Progenitor cell of endocrine pancreas (in vitro differentiated cells): ENCODE results near the gene C14orf119. TPM values are rescaled to one million over a fixed set of nuclear protein-coding genes. Genes with fewer than 3 reads are reported as not detected.

Source experiments
- DNase-seq: peaks from one replicate; pipeline ENCODE4 v3.0.0; 2021; ENCODE audit warnings: low spot score; ENCODE audit not compliant: unreplicated experiment
- H3K27ac Mint-ChIP-seq: 2 replicates; pipeline ENCODE4 v1.8.0; 2021; ENCODE audit warnings: mild to moderate bottlenecking, moderate library complexity, mixed read lengths
- H3K27me3 Mint-ChIP-seq: 2 replicates; pipeline ENCODE4 v1.8.0; 2021; ENCODE audit warnings: mixed read lengths
- H3K36me3 Mint-ChIP-seq: 2 replicates; pipeline ENCODE4 v1.8.0; 2022; ENCODE audit warnings: mixed read lengths; ENCODE audit not compliant: insufficient read depth
- H3K4me1 Mint-ChIP-seq: 2 replicates; pipeline ENCODE4 v1.8.0; 2021; ENCODE audit warnings: low read depth, mixed read lengths
- H3K4me3 Mint-ChIP-seq: 2 replicates; pipeline ENCODE4 v1.8.0; 2021; ENCODE audit warnings: low read depth, mild to moderate bottlenecking, moderate library complexity, mixed read lengths
- H3K9me3 Mint-ChIP-seq: 2 replicates; pipeline ENCODE4 v1.8.0; 2021; ENCODE audit warnings: low read depth, mixed read lengths
- CTCF ChIP-seq: fragments of 200-600 bp; sonication (generic); IDR thresholded peaks from one replicate; pipeline ENCODE4 v1.5.0; 2021; ENCODE audit warnings: antibody characterized with exemption, mild to moderate bottlenecking; ENCODE audit not compliant: unreplicated experiment
- total RNA-seq: library from RNA; stranded (reverse); gene quantifications from 2 replicates; pipeline ENCODE4 v1.2.1, GENCODE V29; 2021

C14orf119 gene
- total RNA-seq, 1 donor from 2014 or later: 45.8 TPM

- no peak for TF ChIP-seq CTCF
- peaks cover 4% of the 10 kb centered on the region for H3K36me3 Mint-ChIP-seq
- DNase-seq: no peak
- no peak overlapping the region for H3K27ac Mint-ChIP-seq
- H3K4me1 Mint-ChIP-seq: no peaks in the 10 kb centered on the region
- no peaks in the 10 kb centered on the region for H3K27me3 Mint-ChIP-seq
- H3K9me3 Mint-ChIP-seq: no peaks in the 10 kb centered on the region
- no peak overlapping the region for H3K4me3 Mint-ChIP-seq
Measured at GRCh38 chr14:23128969-23129758, 33.9 kb downstream of the C14orf119 start.

GRCh38 chr14:23129759-23130316, 34.5 kb downstream of the C14orf119 start:
- H3K4me3 Mint-ChIP-seq: no peak overlapping the region
- H3K27ac Mint-ChIP-seq: no peak overlapping the region
- no peak for DNase-seq
- no peaks in the 10 kb centered on the region for H3K9me3 Mint-ChIP-seq
- TF ChIP-seq CTCF: no peak
- H3K27me3 Mint-ChIP-seq: no peaks in the 10 kb centered on the region
- peaks cover 4% of the 10 kb centered on the region for H3K36me3 Mint-ChIP-seq
- no peaks in the 10 kb centered on the region for H3K4me1 Mint-ChIP-seq

GRCh38 chr14:23130871-23131270, 35.6 kb downstream of the C14orf119 start:
- Mint-ChIP-seq H3K4me1 (no peaks in the 10 kb centered on the region), H3K36me3 (peaks cover 4% of the 10 kb centered on the region), H3K9me3 (no peaks in the 10 kb centered on the region), H3K27ac (no peak overlapping the region), H3K27me3 (no peaks in the 10 kb centered on the region), H3K4me3 (no peak overlapping the region)
- no peak for DNase-seq
- TF ChIP-seq CTCF: no peak

- Mint-ChIP-seq H3K36me3 (peaks cover 4% of the 10 kb centered on the region), H3K27me3 (no peaks in the 10 kb centered on the region), H3K27ac (no peak overlapping the region), H3K4me1 (no peaks in the 10 kb centered on the region), H3K9me3 (no peaks in the 10 kb centered on the region), H3K4me3 (no peak overlapping the region)
- DNase-seq: no peak
- TF ChIP-seq CTCF: no peak
Measured at GRCh38 chr14:23131482-23131881, 36.2 kb downstream of the C14orf119 start.

GRCh38 chr14:23132970-23133369, 37.7 kb downstream of the C14orf119 start:
- no peaks in the 10 kb centered on the region for H3K9me3 Mint-ChIP-seq
- peaks cover 4% of the 10 kb centered on the region for H3K36me3 Mint-ChIP-seq
- no peak overlapping the region for H3K4me3 Mint-ChIP-seq
- no peak overlapping the region for H3K27ac Mint-ChIP-seq
- H3K27me3 Mint-ChIP-seq: no peaks in the 10 kb centered on the region
- H3K4me1 Mint-ChIP-seq: peaks cover 3% of the 10 kb centered on the region
- no peak for DNase-seq
- TF ChIP-seq CTCF: no peak
